Stimulated activated CD4-positive, alpha-beta T cell treated with anti-CD3 and anti-CD28 coated beads, Interleukin-15, amount 100 ng/mL, for 24 hours (primary cell): ENCODE results near the gene HMOX1.

Experiments
- DNase-seq: peaks from one replicate; pipeline ENCODE4 v3.0.0-alpha.2; 2020

Gene HMOX1, protein sequence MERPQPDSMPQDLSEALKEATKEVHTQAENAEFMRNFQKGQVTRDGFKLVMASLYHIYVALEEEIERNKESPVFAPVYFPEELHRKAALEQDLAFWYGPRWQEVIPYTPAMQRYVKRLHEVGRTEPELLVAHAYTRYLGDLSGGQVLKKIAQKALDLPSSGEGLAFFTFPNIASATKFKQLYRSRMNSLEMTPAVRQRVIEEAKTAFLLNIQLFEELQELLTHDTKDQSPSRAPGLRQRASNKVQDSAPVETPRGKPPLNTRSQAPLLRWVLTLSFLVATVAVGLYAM

DNA sequence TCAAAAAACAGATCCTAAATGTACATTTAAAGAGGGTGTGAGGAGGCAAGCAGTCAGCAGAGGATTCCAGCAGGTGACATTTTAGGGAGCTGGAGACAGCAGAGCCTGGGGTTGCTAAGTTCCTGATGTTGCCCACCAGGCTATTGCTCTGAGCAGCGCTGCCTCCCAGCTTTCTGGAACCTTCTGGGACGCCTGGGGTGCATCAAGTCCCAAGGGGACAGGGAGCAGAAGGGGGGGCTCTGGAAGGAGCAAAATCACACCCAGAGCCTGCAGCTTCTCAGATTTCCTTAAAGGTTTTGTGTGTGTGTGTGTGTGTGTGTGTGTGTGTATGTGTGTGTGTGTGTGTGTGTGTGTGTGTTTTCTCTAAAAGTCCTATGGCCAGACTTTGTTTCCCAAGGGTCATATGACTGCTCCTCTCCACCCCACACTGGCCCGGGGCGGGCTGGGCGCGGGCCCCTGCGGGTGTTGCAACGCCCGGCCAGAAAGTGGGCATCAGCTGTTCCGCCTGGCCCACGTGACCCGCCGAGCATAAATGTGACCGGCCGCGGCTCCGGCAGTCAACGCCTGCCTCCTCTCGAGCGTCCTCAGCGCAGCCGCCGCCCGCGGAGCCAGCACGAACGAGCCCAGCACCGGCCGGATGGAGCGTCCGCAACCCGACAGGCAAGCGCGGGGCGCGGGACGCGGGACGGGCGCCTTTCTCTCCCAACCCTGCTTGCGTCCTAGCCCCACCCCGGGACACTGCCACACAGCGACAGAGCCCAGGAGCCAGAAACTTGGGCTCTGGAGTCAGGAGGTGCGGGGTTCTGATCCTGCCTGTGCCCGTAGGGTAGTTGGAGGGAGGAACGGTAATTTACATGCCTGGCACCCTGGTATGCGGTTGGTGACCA, at the start of gene HMOX1:
TSS of gene HMOX1 (plus strand) at position 560 of the 887 bp plus-strand sequence. CDS start at position 638, 78 bp downstream.
- peak; percentile 70 for DNase-seq

DNA sequence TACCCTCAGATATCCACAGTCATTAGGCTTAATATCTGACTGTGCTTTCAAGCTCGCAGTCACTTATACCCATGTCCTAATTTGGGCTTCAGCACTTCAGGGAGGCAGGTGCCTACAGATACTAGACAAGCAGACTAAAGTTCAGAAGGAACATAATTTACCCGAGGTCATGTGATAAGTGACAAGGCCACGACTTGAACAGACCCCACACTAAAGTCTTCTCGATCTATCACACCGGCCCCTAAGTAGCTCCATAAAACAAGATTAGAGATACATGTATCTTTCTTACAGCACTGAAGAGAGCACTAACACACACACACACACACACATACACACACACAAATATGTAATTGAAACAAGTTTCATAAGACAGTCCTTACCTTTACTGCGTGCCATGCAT, 48.6 kb upstream of the HMOX1 start:
- no peak for DNase-seq

DNA sequence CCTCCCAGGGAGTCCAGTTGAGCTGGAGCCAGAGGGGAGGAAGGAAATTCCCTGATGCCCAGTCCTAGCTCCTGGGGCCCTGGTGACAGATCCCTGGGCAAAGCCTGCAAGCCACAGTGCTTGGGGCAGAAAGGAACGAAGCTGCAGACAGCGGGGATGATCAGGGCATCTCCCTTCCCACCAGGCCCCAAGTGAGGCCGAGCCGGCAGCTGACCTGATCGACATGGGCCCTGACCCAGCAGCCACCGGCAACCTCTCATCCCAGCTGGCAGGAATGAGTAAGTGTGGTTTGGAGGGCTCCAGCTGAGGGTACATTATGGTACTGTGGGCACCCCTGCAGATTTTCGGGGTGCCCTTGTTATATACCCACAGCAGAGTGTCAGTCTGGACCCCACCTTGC, 47.7 kb upstream of the HMOX1 start:
- no peak for DNase-seq

DNA sequence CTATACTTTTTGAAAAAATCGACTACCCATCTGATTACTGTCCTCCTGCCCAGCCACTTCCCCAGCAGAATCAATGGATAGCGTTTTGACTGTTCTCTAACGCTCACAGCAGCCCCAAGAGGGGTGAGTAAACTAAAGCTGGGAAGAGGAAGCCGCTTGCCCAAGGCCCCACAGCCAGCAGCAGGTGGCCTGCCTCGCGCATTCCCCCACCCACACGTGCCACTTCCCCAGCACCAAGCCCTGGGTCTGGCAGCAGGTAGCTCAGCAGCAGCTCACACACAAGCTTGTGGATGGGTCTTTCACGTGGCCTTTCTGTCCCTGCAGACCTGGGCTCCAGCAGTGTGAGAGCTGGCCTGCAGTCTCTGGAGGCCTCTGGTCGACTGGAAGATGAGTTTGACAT, 46.9 kb upstream of the HMOX1 start:
- peak; percentile 63 for DNase-seq

DNA sequence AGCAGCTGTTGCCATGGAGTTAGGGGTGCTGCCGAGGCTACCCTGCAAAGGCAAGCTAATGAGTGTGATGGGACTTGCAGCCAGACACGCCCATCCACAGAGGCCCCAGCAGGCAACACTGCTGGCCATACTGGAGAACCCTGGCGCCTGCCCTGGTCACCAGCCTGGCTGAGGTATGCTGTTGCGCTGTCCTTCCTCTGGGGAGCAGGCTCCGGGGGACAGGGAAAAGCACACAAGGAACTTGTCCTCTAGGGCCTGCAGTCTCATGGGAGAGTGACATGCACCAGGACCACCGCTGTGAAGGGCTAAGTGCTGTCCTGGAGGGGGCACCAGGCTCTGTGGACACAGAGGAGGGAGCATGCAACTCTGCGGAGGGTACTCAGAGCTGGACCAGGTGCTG, 45.4 kb upstream of the HMOX1 start:
- DNase-seq = no peak

DNA sequence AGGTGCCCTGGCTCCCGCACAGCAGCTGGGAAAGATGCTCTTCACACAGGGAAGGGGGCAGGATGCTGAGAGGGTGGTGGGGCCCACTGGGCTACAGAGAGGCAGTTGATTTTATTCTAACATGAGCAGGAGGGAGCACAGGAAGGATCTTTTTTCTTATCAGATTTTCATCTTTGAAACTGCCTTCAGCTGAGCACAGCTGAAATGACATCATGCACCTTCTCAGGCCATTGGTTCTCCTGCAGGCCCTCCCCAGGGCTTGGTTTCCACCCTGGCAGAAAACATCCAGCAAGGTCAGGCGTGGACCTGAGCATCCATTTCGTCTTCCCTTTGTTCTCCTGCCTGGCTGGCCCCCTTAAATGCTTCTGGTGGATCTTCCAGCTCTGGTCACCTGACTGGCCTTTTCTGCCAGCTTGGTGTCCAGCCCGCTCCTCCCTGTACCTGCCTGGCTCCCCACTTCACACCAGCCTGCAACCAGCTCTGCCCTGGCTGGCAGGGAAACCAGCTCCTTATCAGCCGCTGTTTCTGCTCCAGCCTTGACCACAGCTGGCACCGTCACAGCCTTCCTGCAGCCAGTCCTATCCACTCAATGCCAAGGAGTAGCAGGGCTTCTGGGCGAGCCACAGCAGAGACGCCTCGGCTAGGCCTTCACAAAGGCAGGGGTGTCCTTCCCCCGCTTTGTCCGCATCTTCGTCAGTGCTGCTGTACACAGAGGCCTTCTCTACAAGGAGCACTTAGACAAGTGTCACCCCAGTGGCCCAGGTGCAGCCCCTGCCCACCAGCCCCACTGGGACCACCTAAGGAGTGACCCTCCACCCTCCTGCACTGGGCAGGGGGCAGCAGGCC, 44.7 kb upstream of the HMOX1 start:
- DNase-seq = no peak

DNA sequence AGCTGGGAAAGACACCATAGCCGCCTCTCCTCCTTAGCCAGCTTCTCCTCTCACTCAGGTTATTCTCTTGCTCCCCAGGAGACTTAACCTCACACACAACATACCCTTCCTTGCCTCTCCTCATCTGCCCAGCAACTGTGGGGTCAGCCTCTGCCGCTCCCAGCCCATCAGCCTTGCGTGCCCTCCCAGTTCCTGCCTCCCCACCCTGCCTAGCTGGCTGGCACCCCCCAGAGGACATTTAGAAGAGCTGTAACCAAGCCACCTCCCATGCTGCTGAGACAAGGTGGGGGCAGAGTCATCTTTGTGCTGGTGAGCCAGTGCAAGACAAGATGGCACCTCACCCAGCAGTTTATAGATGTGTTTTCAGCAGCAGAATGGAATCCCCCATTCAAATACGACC, 43.0 kb upstream of the HMOX1 start:
- no peak for DNase-seq

DNA sequence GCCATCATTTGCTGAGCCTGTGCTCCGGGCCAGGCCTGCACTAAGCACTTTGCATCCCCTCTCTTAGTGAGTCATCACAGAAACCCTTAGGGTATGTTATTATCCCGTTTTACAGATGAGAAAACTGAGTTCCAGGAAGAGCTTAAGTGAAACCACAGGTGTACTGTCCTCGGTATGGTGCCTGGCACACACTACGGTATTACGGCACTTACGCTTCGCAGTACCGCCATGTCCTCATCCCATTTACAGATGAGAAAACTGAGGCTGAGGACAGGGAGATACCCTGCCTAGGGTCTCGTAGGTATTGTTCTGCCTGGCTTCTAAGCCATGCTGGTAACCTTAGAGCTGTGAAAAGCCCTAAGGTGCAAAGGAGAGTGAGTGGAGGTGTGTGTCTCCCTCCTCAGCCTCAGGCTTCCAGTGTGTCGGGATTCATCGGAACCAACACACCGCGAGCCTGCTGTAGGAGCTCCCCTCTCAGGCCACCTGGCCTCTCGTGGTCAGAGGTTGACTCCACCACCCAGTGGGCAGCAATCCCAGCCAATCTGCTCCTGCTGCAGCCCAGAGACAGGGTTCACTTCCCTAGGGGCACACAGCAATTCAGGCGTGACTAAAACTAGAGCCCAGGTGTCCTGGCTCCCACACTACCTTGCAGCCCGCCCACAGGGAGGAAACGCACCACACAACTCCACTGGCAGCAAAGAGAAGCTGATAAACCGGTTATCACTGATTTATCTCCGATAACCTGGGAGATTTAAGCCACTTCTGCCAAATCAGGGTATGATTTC, 39.6 kb upstream of the HMOX1 start:
- DNase-seq = no peak

DNA sequence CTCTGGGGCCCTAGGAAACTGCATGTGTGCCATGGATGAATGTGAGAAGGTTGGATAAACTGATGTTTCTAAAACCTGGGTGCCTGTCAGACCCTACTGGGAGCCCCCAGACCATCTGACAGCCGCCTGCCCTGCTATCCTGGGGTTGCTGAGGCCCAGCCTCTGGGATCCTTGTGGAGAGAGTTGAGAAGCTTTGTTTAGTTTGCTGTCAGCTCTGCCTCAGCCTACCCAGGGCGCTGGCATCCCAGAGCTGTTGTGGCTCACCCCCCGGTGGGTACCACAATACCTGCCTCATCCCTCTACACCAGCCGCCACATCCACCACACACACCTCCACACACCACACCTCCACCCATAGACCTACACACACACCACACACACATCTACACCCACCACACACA, 38.5 kb upstream of the HMOX1 start:
- no peak for DNase-seq

DNA sequence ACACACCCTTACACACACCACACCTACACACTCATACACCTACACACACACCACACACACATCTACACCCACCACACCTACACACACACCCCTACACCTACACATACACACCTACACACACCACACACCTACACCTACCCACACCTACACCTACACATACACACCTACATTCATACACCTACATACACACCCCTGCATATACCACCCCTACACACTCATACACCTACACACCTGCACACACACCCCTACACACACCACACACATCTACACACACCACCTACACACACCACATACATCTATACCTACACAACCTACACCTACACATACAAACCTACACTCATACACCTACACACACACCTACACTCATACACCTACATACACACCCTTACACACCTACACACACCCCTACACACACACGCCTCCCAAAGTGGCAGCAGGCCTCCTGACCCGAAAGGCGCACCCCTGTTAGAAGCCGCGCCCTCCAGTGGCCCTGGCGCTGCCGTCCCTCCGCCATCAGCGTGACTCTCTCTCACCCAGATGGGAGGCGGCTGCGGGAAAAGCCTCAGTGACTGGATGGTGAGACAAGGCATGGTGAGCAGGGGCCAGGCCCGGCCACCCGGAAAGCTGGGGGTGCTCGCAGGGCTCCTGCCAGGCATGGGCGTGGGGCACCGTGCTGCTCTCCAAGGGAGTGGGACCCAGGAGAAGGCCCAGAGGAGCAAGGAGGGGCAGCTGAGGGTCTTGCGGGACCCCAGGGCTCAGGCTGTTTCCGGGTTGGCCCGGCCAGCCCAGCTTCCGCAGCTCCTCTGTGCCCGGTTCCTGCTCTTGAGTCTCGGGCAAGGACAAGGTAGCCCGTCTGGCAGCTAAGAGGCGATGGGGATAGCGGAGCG, 37.0 kb upstream of the HMOX1 start:
- DNase-seq = no peak

DNA sequence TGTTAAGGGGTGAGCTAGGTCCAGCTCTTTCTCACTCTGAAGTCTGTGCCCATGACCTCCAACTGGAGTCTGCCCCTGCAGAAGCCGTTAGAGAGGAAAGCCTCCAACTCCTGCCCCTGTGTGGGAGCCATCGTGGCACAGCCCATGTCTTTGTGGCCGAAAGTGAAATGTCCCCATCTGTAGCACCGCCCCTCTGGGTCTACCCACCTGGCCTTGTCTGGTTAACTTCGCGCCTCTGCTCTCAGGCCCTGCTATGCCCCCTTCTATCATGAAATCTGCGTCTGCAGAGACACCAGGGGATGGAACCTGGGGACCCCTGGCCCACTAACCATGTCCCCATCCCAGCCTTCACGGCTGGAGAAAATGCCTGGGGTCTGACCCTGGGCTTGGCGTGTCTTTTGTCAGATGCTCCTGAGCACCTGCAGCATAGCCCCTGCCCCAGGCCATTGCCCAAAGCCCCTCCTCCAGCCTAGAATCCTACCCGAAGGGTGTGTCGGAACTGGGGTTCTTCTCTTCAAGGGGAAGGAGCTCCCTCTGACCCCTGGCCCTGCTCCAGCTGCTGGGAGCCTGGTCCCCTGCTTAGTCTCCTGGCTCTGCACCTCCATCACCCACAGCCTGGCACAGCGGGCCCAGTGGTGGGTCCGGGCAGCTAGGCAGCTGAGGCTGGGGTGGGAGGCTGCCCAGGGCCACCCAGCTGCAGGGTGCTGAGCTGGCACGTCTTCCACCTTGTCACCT, 35.8 kb upstream of the HMOX1 start:
- DNase-seq = no peak

DNA sequence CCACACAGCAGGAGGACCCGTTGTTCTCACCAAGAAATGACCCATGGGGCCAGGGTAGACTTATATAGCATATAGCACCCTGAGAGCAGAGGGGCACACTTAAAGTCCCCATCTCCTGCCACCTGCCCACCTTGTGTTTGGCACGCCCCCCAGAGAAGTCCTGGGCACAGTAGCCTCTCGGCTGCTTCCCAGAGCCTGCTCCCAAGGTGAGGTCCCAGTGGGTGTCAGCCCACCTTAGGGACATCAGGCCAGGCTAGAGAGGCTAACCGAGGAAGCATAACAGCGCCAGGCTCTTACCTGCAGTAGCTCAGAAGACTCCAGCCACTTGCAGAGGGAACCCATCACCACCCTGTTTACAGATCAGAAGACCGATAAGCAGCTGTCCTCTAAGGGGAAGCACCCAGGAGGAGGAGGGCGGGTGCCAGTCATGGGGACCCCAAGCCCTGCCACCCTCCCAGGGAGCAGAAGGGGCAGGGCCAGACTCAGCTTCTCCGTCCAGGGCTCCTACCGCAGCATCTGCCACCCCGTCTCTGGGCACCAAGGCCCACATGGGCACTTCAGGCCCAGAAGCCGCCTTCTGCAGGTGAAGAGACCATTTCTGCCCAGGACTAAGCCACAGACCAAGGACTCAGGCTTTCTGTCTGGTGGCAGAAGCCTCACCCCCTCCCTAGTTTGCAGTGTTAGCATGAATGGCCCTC, 34.9 kb upstream of the HMOX1 start:
- no peak for DNase-seq

DNA sequence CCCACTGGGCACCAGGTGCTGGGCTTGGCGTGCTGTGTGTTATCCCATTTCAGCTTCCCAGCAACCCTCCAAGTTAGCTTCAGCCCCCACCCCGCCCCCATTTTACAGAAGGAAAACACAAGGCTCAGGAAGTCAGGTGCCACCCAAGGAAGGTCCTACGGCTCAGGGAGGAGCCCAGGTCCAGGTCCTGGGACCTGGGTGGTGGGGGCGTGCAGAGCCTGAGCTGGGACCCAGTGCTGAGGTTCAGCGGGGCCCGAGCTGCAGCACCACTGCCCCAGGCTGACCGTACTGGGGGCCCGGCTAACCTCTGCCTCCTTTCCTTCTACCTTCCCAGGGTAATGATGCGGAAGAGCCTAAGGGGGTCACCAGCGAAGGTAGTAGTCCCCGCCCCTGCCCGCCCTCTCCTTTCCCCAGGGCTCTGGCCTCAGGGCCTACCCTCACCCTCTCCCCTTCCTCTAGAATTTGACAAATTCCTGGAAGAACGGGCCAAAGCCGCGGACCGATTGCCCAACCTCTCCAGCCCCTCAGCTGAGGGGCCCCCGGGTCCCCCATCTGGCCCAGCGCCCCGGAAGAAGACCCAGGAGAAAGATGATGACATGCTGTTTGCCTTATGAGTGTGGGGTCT, 34.2 kb upstream of the HMOX1 start:
- no peak for DNase-seq

DNA sequence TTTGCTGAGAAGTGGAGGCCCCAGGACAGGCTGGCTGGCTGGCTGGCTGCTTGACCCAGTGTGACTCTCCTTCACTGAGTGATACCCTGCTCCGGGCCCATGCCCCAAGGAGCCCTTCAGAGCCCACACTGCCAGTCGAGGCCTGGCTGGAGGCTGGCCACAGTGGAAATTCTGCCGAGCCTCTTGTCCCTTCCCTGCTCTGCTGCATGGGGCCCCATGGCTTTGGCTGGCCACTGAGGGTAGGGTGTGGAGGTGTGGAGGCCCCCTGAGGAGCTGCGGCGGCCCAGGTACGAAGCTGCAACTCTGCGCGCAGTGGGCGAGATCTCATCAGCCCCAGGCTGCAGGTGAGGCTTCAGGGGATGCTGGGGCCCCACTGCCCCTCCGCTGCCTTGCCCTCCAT, 33.4 kb upstream of the HMOX1 start:
- DNase-seq = no peak

DNA sequence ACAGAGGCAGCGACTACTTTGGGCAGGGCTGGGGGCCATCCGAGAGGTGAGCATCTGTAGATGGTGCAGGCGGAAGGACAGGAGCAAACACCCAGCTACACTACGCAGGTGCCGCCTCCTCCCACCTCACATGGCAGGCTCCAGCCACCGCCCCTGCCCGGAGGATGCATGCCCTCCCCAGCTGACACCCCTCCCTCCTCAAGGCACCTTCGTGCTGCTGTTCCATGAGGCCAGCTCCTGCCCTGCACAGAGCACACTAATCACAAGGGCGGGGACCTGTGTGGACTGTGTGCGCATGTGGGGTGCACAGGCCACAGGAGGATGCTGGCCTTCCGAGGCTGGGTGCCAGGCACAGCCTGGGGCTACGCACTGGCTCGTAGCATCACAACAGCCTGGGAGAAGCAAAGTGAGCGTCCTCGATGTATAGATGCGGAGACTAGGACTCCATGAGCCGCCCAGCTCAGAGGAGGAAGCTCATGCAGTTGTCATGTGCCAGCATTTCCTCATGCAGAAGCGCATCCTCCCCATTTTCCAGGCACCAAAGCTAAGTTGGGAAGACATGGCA, 32.8 kb upstream of the HMOX1 start:
- DNase-seq = no peak

DNA sequence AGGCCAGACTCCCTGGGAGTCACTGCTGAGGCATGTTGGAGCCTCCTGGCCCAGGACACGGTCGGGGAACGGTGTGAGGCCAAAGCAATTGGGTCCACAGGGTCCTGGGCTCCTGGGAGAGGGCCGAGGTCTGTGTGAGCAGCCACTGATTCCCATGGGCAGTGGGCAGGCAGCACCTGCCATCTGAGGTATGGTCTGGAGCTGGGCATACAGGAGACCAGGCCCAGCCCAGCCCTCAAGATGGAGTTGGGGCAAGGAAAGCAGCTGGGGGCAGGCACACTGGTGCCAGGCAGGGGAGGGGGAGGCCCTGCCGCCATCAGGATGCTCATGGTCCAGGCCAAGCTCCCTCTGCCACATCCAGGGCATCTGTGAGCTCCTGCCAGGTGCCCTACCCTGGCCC, 32.2 kb upstream of the HMOX1 start:
- no peak for DNase-seq

DNA sequence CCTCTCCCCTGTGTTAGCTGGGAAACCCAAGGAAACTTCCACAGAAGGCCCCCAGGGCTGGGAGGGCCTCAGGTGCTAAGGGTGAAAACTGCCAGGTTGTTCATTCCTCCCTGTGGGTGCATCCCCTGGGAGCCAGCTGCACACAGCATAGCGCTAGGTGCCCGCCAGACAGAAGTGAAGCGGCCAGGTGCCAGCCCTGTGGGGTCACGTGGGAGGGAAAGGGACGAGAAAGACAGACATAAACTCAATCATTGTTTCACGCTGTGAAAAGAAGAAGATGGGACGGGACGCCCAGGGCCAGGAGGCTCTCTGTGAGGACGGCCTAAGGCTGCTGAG, 31.6 kb upstream of the HMOX1 start:
- no peak for DNase-seq

DNA sequence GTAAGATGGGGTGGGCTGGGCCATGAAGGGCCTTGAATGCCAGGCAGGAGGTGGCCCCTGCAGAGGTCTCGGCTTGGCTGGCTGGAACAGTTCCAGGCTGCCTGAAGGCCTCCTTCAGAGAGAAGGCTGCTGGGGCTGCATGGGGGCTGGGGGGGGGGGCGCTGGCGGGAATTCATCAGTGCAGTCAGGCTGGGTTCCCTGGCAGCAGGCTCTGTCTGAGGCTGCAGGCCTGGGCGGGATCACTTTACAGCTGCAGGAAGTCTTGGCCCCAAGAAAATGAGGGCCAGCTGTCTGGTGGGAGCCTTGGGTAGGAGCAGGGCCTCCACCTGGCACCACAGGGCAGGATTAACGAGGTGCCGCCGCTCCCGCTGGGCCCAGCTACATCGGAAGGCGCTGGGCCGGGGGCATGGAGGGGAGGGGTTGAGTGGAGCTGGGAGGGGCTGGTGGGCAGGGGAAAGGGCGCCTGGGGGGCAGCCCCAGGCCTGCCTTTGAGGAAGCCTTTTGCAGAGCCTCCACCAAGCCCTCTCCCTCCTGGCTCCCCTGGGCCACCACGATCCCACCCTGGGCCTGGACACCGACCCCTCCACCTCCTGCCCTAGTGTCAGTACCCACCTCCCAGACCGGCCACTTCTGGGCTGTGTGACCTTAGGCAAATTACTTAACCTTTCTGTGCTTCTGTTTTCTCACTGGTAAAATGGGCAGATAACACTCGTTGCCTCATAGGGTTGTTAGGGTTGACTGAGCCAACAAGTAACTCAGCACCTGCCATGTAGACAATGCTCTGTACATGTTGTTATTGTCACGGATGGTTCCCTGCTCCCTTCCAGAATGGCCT, 31.0 kb upstream of the HMOX1 start:
- no peak for DNase-seq
